Measurements from ENCODE around the gene STOML3.

DNA sequence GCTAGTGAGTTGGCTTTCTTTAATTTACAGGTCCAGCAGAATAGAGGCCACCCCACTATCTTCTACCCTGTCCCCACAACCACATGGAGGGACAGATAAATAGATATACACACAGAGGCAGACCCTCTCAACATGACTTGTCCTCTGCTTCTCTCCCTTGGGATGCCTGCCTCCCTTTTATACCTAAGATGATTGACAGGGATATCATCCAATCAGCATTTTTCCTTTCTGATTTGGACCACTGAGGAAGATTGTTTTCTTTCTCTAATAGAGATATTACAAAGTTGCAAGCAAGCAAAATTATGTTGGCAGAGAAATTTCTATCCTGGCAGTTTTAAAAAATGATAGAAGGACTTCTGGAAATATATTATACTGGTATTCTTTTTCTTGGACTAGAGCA is 35.8 kb downstream of the STOML3 start:
- TF ChIP-seq EP300 (IDR thresholded peaks at IDR 0.05; ENCODE audit: borderline replicate concordance) (no peak), TCF12 (IDR thresholded peaks at IDR 0.05; ENCODE audit: low read depth) (no peak), TAF1 (IDR thresholded peaks at IDR 0.05; ENCODE audit: low read depth) (no peak), RAD21 (IDR thresholded peaks at IDR 0.05; ENCODE audit: low read depth) (no peak), CREB1 (IDR thresholded peaks at IDR 0.05; ENCODE audit: low read depth) (no peak), EGR1 (IDR thresholded peaks at IDR 0.05) (no peak), YY1 (IDR thresholded peaks at IDR 0.05; ENCODE audit: low read depth) (no peak), FOXM1 (IDR thresholded peaks at IDR 0.05; ENCODE audit: borderline replicate concordance, low read depth) (no peak), ZBTB7A (IDR thresholded peaks at IDR 0.05; ENCODE audit: low read depth) (no peak)
- TF ChIP-seq, protein P1, sequence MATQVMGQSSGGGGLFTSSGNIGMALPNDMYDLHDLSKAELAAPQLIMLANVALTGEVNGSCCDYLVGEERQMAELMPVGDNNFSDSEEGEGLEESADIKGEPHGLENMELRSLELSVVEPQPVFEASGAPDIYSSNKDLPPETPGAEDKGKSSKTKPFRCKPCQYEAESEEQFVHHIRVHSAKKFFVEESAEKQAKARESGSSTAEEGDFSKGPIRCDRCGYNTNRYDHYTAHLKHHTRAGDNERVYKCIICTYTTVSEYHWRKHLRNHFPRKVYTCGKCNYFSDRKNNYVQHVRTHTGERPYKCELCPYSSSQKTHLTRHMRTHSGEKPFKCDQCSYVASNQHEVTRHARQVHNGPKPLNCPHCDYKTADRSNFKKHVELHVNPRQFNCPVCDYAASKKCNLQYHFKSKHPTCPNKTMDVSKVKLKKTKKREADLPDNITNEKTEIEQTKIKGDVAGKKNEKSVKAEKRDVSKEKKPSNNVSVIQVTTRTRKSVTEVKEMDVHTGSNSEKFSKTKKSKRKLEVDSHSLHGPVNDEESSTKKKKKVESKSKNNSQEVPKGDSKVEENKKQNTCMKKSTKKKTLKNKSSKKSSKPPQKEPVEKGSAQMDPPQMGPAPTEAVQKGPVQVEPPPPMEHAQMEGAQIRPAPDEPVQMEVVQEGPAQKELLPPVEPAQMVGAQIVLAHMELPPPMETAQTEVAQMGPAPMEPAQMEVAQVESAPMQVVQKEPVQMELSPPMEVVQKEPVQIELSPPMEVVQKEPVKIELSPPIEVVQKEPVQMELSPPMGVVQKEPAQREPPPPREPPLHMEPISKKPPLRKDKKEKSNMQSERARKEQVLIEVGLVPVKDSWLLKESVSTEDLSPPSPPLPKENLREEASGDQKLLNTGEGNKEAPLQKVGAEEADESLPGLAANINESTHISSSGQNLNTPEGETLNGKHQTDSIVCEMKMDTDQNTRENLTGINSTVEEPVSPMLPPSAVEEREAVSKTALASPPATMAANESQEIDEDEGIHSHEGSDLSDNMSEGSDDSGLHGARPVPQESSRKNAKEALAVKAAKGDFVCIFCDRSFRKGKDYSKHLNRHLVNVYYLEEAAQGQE (IDR thresholded peaks at IDR 0.05; ENCODE audit: low read depth): no peak
- TF ChIP-seq, protein P2, sequence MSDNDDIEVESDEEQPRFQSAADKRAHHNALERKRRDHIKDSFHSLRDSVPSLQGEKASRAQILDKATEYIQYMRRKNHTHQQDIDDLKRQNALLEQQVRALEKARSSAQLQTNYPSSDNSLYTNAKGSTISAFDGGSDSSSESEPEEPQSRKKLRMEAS (IDR thresholded peaks at IDR 0.05): no peak
